Upper lobe of left lung (tissue), 6 donors: Measurements from ENCODE around the gene CYBA. TPM values are rescaled to one million over a fixed set of nuclear protein-coding genes. Genes with fewer than 3 reads are reported as not detected.

Source experiments
- ATAC-seq, 2 donors: fragments of 200-7000 bp; cut with Tn5 transposase; one replicate each; pipeline ENCODE4 v1.9.1; 2022; ENCODE audit warnings: mild to moderate bottlenecking in 2 of 2, moderate library complexity in 2 of 2; ENCODE audit not compliant: low FRiP score in 2 of 2
- DNase-seq, 2 donors: peaks; one replicate each; pipeline ENCODE4 v3.0.0-alpha.2; 2019 to 2020
- H3K27ac ChIP-seq, 4 donors: fragments of 200-600 bp; sonication (generic); one replicate each; pipeline ENCODE4 v1.5.1; 2016 to 2019
- H3K27me3 ChIP-seq, 4 donors: fragments of 200-600 bp; sonication (generic); one replicate each; pipeline ENCODE4 v1.5.1; 2017 to 2019
- H3K36me3 ChIP-seq, 4 donors: fragments of 200-600 bp; sonication (generic); one replicate each; pipeline ENCODE4 v1.5.1; 2016 to 2019
- H3K4me1 ChIP-seq, 4 donors: fragments of 200-600 bp; sonication (generic); one replicate each; pipeline ENCODE4 v1.5.1; 2018 to 2019
- H3K4me3 ChIP-seq, 4 donors: fragments of 200-600 bp; sonication (generic); one replicate each; pipeline ENCODE4 v1.5.1; 2017 to 2019; ENCODE audit warnings: mild to moderate bottlenecking in 2 of 4, moderate library complexity in 1 of 4
- H3K9me3 ChIP-seq, 4 donors: fragments of 200-600 bp; sonication (generic); one replicate each; pipeline ENCODE4 v1.5.1; 2018 to 2019
- EP300 ChIP-seq, 4 donors: sonication (generic); formaldehyde crosslinking; IDR thresholded peaks; one replicate each; pipeline ENCODE4 v1.5.1; 2017; ENCODE audit warnings: antibody characterized with exemption in 4 of 4, control low read depth in 2 of 4
- POLR2A ChIP-seq, 4 donors: fragments of 450-650 bp; IDR thresholded peaks; one replicate each; pipeline ENCODE4 v1.5.1; 2016 to 2017; ENCODE audit warnings: antibody characterized with exemption in 4 of 4, mild to moderate bottlenecking in 2 of 4
- POLR2AphosphoS5 ChIP-seq, 2 donors: sonication (generic); formaldehyde crosslinking; IDR thresholded peaks; one replicate each; pipeline ENCODE4 v1.5.1; 2017; ENCODE audit warnings: antibody characterized with exemption in 2 of 2
- WGBS, 2 donors: methylation state at CpG; one replicate each; pipeline ENCODE4 v1.1.5; 2017 to 2018; 5-methylcytosine and 5-hydroxymethylcytosine counted together
- total RNA-seq, 6 donors: library from RNA; depleted of rRNA in 4 of 6; stranded (reverse); fragments of >200 nt in 4 of 6; gene quantifications; one replicate each; pipeline versions ENCODE4 v1.1.0 to v1.2.1, GENCODE V29; 2016 to 2021
- TF ChIP-seq, protein P1 (sequence below), 6 experiments: fragments of 450-650 bp in 4 of 6; fragments of 200-600 bp in 2 of 6; sonication (generic) in 2 of 6; IDR thresholded peaks; one replicate each; pipeline ENCODE4 v1.5.1; 2016 to 2019; ENCODE audit warnings: antibody characterized with exemption in 6 of 6
- donor health status: DM: no; HTN: no; CAD: no; lungs with moderate emphysema.
- donor health status: DM: no; HTN: yes; CAD: no; lungs with severe emphysema.

CYBA gene
- total RNA-seq, 6 donors from 2014 or later = 213 to 472 (median 322) TPM

DNA sequence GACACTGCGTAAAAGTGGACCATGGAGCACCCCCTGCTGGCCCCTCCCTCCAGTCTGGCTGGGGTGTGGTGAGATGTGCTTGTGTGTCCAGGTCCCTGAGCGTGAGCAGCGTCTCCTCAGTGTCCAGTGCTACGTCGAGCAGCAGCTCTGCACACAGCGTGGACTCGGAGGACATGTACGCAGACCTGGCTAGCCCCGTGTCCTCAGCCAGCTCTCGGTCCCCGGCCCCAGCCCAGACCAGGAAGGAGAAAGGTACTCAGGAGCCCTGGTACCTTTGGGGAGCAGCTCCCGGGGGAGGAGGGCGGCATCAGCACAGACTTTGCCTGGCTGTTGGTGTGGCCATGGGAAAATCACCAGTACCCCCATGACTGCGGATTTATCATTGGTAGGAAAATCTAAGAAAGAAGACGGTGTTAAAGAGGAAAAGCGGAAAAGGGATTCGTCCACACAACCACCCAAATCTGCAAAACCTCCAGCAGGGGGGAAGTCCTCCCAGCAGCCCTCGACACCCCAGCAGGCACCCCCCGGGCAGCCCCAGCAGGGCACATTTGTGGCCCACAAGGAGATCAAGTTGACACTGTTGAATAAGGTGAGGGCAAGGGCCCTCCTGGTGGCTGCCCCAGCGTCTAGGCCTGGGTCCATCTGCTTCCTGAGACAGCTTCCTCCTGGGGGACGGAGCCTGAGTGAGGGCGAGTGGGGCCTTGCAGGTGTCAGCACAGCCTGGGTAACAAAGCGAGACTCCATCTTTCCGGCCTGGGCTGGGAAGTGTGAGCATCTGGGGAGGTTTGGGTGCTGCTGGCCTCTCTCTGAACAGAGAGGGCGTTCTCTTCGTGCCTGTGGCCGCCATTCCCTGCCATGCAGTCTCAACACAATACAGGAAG, 23.1 kb downstream of the CYBA start:
- Histone ChIP-seq H3K27ac (no peak overlapping the region), H3K36me3 (peaks cover 35 to 96% (median 83%) of the 10 kb centered on the region in 4 donors), H3K9me3 (no peaks in the 10 kb centered on the region), H3K4me3 (no peak overlapping the region), H3K27me3 (no peaks in the 10 kb centered on the region), H3K4me1 (no peaks in the 10 kb centered on the region)
- DNase-seq = peak in 1 of 2 donors; percentile 65
- no peak for TF ChIP-seq EP300 (IDR thresholded peaks at IDR 0.05)
- TF ChIP-seq, protein P1, sequence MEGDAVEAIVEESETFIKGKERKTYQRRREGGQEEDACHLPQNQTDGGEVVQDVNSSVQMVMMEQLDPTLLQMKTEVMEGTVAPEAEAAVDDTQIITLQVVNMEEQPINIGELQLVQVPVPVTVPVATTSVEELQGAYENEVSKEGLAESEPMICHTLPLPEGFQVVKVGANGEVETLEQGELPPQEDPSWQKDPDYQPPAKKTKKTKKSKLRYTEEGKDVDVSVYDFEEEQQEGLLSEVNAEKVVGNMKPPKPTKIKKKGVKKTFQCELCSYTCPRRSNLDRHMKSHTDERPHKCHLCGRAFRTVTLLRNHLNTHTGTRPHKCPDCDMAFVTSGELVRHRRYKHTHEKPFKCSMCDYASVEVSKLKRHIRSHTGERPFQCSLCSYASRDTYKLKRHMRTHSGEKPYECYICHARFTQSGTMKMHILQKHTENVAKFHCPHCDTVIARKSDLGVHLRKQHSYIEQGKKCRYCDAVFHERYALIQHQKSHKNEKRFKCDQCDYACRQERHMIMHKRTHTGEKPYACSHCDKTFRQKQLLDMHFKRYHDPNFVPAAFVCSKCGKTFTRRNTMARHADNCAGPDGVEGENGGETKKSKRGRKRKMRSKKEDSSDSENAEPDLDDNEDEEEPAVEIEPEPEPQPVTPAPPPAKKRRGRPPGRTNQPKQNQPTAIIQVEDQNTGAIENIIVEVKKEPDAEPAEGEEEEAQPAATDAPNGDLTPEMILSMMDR (IDR thresholded peaks at IDR 0.05) = no peak
- no peak for TF ChIP-seq POLR2A (IDR thresholded peaks at IDR 0.05)
- no peak for TF ChIP-seq POLR2AphosphoS5 (IDR thresholded peaks at IDR 0.05)
- 94 to 95% methylated on average over 27 of the region's 27 CpGs for WGBS, 2 donors
- no peak for ATAC-seq

DNA sequence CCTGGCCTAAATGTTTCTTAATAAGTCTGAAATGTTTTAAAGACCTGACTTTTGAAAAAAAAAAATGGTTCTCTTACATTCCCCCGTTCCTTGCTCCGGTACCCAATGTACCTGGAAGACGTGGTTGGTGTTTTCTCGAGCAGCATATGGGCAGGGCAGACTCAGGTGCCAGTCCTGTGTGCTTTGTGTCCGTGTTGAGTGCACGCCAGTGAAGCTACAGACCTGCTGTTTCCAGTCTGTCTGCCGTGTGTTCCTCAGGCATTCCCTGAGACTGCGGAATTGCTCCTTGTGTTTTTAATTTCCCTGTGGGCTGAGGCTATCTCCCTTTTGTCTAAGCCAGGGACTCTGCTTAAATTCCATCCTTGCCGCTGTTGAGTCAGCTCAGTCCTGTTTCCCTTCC, 24.2 kb downstream of the CYBA start:
- H3K9me3 ChIP-seq = no peaks in the 10 kb centered on the region
- DNase-seq (no peak), ATAC-seq (no peak)
- peaks cover 40 to 97% (median 83%) of the 10 kb centered on the region in 4 donors for H3K36me3 ChIP-seq
- H3K27me3 ChIP-seq = no peaks in the 10 kb centered on the region
- TF ChIP-seq, protein P1 (IDR thresholded peaks at IDR 0.05) = no peak
- no peak for TF ChIP-seq EP300 (IDR thresholded peaks at IDR 0.05)
- no peak for TF ChIP-seq POLR2AphosphoS5 (IDR thresholded peaks at IDR 0.05)
- no peak for TF ChIP-seq POLR2A (IDR thresholded peaks at IDR 0.05)
- H3K27ac ChIP-seq = no peak overlapping the region
- H3K4me1 ChIP-seq = no peaks in the 10 kb centered on the region
- H3K4me3 ChIP-seq = no peak overlapping the region
- WGBS, 2 donors = 93 to 95% methylated on average over 9 of the region's 9 CpGs

DNA sequence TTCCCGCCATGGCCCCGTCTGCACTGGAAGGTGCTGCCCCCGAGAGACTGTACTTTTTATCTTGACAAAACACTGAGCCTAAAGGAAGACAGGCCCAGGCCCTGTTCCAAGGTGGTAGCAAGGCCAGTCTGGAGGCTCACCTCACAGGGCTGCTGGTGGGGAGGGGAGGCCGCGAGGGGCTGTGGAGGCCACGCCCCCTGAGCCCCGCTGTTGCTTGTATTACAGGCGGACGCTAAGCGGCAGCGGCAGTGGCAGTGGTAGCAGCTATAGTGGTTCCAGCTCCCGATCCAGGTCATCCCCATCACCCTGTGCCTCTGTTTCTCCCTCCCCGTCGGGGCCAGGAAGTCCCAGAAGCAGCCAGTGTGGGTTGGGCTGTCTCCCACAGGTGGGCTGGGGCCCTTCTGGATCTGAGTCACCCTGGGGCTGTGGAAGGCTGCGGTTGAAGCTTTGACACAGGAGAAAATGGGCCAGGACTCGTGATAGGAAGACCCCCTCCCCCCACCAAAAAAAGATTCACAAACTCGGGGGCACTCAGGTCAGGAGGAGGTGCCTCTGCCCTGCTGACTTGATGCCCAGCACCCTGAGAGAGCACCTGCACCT, 25.8 kb downstream of the CYBA start:
- Histone ChIP-seq H3K4me1 (no peaks in the 10 kb centered on the region), H3K27me3 (no peaks in the 10 kb centered on the region), H3K9me3 (no peaks in the 10 kb centered on the region), H3K36me3 (peaks cover 37 to 82% (median 67%) of the 10 kb centered on the region in 4 donors), H3K27ac (no peak overlapping the region), H3K4me3 (no peak overlapping the region)
- 89 to 91% methylated on average over 11 to 16 of the region's 17 CpGs for WGBS, 2 donors
- TF ChIP-seq POLR2A (IDR thresholded peaks at IDR 0.05) (no peak), EP300 (IDR thresholded peaks at IDR 0.05) (no peak), POLR2AphosphoS5 (IDR thresholded peaks at IDR 0.05) (no peak)
- TF ChIP-seq, protein P1 (IDR thresholded peaks at IDR 0.05) = no peak
- DNase-seq = peak in 1 of 2 donors; percentile 72
- ATAC-seq = no peak

DNA sequence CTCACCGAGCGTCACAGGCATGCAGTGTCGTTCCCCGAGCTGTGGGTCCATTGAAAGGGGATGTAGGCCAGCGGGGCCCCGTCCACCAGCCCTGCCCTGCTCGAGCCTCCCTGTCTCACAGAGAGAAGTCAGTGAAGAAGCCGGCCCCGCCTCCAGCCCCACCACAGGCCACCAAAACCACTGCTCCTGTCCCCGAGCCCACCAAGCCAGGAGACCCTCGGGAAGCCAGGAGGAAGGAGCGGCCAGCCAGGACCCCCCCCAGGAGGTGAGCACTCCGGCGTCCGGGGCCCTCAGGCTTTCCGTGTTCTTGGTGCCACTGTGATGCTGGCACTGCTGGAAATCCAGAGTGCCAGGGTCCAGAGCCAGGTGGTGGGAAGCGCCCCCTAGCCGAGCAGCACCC, 26.4 kb downstream of the CYBA start:
- DNase-seq (peak in 1 of 2 donors; percentile 75), ATAC-seq (no peak)
- Histone ChIP-seq H3K9me3 (no peaks in the 10 kb centered on the region), H3K36me3 (peaks cover 31 to 81% (median 65%) of the 10 kb centered on the region in 4 donors), H3K4me3 (no peak overlapping the region), H3K27me3 (no peaks in the 10 kb centered on the region), H3K27ac (no peak overlapping the region), H3K4me1 (no peaks in the 10 kb centered on the region)
- 83 to 96% methylated on average over 3 to 12 of the region's 18 CpGs for WGBS, 2 donors
- TF ChIP-seq, protein P1 (IDR thresholded peaks at IDR 0.05) = no peak
- TF ChIP-seq POLR2A (IDR thresholded peaks at IDR 0.05) (no peak), EP300 (IDR thresholded peaks at IDR 0.05) (no peak), POLR2AphosphoS5 (IDR thresholded peaks at IDR 0.05) (no peak)
